Epidermal melanocyte (primary cell): ENCODE measurements around the gene CEP85.
A peak's percentile ranks its signal among the peaks of the same experiment; 100 is the strongest.
"Not testable (repeated sequence)": the region's sequence is repeated elsewhere in the genome, so short reads cannot be mapped to it uniquely, and the experiment has no call there.

Experiments
- DNase-seq: peaks from one replicate; pipeline ENCODE4 v3.0.0; 2011; ENCODE audit warnings: low spot score; ENCODE audit not compliant: insufficient read length

Gene CEP85

GRCh38 chr1:26289158-26290059 is 55.4 kb downstream of the CEP85 start:
- DNase-seq, result no peak

DNA sequence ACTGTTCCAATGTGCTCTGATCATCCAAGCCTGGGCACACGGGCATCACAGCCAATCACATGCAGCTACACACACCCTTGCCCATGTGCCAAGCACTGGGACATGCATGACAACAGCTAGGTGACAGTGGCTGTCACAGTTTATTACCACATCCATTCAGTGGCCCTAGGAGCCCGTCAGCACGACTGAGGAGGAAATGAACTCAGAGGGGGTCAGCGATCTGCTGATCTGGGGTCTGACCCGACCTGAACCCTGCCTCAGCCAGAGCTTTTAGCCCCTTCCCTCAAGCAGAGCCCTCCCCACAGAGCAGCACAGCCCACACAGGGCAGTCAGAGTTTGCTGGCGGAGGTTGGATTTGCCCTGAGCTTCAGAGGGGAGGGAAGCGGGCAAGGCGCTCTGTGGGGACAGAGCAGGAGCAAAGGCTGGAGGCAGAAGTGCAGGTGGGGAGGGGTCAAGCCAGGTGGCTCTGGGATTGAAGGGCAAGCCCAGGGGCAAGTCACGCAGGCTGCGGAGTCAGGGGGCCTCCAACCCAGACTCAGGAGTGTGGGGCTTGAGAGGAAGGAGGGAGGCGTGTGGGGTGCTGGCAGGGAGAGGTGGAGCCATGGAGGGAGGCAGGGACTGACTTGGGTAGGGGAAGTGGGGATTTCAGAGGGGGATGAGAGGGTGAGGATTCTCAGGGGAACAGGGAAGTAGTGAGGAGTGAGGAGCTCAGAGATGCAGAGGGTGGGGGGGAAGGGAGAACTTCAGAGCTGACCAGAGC is 56.3 kb downstream of the CEP85 start:
- DNase-seq, result no peak

GRCh38 chr1:26290882-26291261 is 56.9 kb downstream of the CEP85 start:
- no peak for DNase-seq

DNA sequence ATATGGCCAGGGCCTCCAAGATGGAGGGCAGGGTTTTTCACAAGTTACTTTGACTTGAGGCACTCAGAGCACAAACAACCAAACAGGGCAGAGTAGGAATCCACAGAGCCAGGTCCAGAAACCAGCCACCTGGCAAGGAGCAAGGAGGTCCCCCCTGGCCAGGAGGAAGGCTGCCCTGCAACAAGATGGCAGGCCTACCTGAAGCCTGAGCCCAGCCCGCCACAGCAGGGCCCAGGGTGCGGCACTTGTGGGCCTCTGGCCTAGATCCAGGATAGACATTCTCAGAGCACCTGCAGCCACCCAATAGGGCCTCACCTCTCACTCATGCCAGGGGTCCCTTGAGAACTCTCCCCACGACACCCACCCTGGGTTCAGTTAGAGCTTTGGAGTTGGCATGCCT is 57.4 kb downstream of the CEP85 start:
- DNase-seq, result no peak

DNA sequence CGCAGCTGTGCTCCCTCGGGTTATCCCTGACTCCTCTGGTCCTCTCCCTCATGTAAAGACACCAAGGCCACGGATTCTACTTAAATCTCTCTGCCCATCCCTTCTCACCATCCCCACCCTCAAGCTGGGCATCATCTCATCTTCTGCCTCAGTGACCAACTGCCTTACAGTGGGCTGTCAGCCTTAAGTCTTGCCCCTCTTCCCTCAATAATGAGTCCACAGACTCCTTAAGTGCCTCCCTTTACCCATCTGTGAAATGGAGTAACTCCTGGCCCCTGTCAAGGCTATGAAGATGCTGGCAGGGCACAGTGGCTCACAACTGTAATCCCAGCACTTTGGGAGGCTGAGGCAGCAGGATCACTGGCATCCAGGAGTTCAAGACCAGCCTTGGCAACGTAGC is 57.9 kb downstream of the CEP85 start:
- no peak for DNase-seq

DNA sequence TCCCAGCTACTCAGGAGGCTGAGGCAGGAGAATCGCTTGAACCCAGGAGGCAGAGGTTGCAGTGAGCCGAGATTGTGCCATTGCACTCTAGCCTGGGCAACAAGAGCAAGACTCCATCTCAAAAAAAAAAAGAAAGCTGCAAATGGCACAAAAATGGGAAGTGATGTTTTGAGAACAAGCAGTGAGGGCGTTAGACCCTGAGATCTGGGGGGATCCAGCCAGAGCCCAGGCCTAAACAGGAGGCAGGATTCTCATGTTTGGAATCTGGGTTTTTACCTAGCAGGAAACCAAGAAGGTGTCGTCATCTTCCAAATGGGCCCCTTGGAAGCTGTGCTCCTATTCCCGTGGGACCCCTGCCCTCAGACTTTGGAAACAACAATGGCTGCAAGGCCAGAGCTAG is 58.7 kb downstream of the CEP85 start:
- not testable (repeated sequence) for DNase-seq

GRCh38 chr1:26293911-26294463 is 60.0 kb downstream of the CEP85 start:
- no peak for DNase-seq

- no peak for DNase-seq
Measured at GRCh38 chr1:26295194-26296138, 61.5 kb downstream of the CEP85 start.

- no peak for DNase-seq
Measured at GRCh38 chr1:26296340-26297056, 62.5 kb downstream of the CEP85 start.

GRCh38 chr1:26297057-26297790 is 63.2 kb downstream of the CEP85 start:
- no peak for DNase-seq

GRCh38 chr1:26297791-26298124 is 63.8 kb downstream of the CEP85 start:
- DNase-seq, result no peak

DNA sequence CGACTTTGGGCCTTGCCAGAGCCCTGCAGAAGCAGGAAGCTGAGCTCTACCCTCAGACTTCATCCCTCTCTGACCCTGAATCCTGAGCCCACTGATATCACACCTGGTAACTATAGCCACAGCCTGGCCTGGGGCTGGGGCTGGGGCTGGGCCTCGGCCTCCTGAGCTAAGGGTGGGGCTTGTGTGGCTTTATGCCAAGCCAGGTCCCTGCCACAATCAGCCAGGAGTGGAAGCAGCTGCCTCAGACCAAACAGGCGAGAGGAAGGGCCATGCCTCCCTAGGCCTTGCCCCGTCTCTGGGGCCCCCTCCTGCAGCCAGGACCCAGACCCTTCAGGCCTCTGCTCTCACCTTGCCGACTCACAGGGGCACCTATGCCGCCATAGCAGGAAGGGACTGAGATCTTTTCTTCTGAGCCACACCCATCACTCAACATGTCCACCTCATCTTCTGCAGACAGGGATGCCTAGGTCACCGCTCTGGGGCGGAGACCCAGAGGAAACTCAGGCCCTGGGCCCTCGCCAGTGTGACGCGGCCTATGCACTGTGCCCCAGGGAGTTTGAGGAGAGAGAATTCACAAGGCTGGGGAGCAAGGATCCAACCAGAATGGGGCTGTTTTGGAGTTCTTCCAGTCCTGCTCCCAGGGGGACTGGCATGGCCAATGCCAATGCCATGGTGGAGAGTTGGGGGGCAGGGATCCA is 66.7 kb downstream of the CEP85 start:
- no peak for DNase-seq

DNA sequence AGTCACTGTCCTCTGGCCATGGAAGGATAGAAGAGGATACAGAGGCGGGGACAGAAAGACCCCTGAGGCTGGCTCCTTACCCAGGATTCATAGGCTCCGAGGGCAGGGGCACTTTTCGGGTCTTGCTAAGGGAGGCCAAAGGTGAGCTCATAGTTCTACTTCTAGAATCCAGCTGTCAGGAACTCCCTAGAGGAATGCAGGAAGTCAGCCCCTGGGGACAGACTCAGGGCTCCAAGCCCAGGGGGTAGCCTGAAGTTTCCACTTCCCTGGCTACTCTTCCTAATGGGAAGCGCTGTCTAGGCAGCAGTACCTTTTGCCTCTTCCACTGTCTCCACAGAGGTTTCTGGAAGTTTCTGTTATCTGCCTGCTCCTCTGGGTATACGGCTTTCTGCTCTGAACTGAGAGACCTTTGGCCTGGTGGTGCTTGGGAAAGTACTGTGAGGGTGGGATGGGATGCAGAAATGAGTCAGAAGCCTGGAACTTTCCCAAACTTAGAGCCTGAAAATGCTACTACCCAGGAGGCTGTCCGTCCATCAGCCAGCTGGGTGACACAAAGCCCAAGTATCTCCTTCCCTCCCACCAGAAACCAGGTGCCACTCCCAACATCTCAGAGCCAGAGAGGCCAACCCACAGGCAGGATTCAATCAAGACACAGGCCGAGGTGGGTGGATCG is 68.9 kb downstream of the CEP85 start:
- no peak for DNase-seq

DNA sequence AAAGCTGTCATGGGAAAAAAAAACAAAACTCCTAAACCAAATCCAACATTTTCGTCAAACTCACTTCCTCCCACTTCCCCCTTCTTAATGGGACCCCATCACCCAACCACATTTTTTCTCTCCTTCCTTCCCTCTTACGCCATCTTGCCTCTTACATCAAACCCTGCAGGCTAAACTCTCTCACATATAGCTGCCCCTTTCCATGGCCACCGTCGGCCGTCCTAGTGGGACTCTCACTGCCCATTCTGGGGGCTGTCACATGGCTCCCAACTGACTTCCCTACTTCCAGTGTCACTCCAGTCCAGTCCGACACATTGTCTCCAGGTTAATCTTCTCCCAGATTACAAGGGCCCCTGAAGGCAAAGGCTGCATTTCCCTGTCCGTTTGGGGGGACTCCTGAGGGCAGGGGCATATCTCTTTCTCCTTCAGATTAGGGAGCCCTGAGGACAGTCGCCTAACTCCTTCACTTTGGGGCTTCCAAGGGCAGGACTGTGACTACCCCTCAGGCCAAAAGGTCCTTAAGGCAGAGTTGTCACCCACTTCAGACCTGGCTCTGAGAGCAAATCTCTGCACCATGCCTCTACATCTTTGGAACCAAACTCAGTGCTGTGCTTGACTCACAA is 71.8 kb downstream of the CEP85 start:
- no peak for DNase-seq

- peak; percentile 97 for DNase-seq
Measured at GRCh38 chr1:26306290-26307229, 72.6 kb downstream of the CEP85 start, which contains the start of gene UBXN11. Gene UBXN11 (minus strand): TSS chr1:26306636. CDS start chr1:26302883, 3,753 bp downstream.

DNA sequence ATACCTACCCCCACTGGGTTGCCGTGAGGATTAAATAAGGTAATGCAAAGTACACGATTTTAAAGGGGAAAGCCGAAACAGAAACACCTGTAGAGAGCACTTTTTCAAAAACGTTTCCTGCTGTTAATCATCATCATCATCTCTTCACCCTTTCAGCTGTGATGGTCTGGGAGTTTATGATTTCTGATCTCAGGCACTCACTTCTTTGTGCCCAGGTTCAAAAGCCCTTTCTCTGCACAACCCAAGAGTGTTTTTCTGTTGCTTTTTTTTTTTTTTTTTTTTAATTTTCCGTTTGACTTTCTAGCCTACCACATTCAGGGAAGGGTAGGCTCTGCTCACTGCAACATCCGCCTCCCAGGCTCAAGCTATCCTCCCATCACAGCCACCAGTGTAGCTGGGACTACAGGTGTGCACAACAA is 73.4 kb downstream of the CEP85 start:
- no peak for DNase-seq
